ENCODE results near the gene PEX11G. TPM values are rescaled to one million over a fixed set of nuclear protein-coding genes. Genes with fewer than 3 reads are reported as not detected.

Gene PEX11G
- total RNA-seq: not detected
- 0.66 TPM for polyA plus RNA-seq (2013, experiment 1 of 2)
- polyA plus RNA-seq (2013, experiment 2 of 2): 1.7 TPM
- total RNA-seq: 0 to 1.4 (median 0.61) reads per million in 172 experiments

- Histone ChIP-seq H3K27ac (ENCODE audit: low read depth in 1 of 2, low read length in 2 of 2) (peak within 1 kb of the TSS; percentile 41 to 60), H3K27me3 (ENCODE audit: control insufficient read depth in 1 of 2, insufficient read depth in 2 of 2, low read length in 2 of 2) (no peaks in the 10 kb centered on the region), H3K36me3 (ENCODE audit: insufficient read depth, low read length) (no peaks in the 10 kb centered on the region), H3K4me1 (ENCODE audit: insufficient read depth, low read length) (peaks cover 15% of the 10 kb centered on the region), H3K4me3 (ENCODE audit: low read length) (peak within 1 kb of the TSS; percentile 80), H3K9me3 (ENCODE audit: control insufficient read depth in 1 of 2, insufficient read depth in 1 of 2, low read length in 2 of 2) (no peaks in the 10 kb centered on the region)
- no peaks in the 10 kb centered on the region for H3K9me3 Mint-ChIP-seq
- H3K27me3 Mint-ChIP-seq: no peaks in the 10 kb centered on the region
- ATAC-seq (ENCODE audit: poor library complexity) (peak; percentile 97), DNase-seq (peak; percentile 81 to 96 (median 89))
- peak within 1 kb of the TSS; percentile 94 for H3K4me3 Mint-ChIP-seq
- TF ChIP-seq CTCF (IDR thresholded peaks at IDR 0.05): no peak
- POLR2A ChIA-PET: no interaction called here
- peaks cover 7% of the 10 kb centered on the region for H3K4me1 Mint-ChIP-seq (ENCODE audit: low read depth)
- no peaks in the 10 kb centered on the region for H3K36me3 Mint-ChIP-seq (ENCODE audit: low read depth)
- peak within 1 kb of the TSS; percentile 81 for H3K27ac Mint-ChIP-seq
- CTCF ChIA-PET: interaction anchor here (1.1 kb wide), 1 partner anchor 80 kb away, joined by 3 read pairs; no protein-coding TSS in a partner anchor
- intact Hi-C loops (cut with DNase I, micrococcal nuclease): loop anchor here in 1 of 2 experiments (2.0 kb wide), 2 partner anchors 34 to 46 kb away; partner anchors contain the start of genes MCOLN1 and PNPLA6
These were observed at the start of gene PEX11G for GRCh38 chr19:7488736-7489353. Gene PEX11G, minus strand, starts transcription at chr19:7489035. Its CDS starts 25 bp downstream, at chr19:7489010.

GRCh38 chr19:7535998-7536695, 47.3 kb upstream of the PEX11G start:
- ATAC-seq (ENCODE audit: poor library complexity): no peak
- POLR2A ChIA-PET: interaction anchor here (1.2 to 3.2 kb wide), 2 partner anchors 14 to 93 kb away, joined by 4 to 50 read pairs; partner anchors contain the start of genes MCOLN1, PET100 and XAB2
- H3K4me3 ChIP-seq (ENCODE audit: low read length): peak overlapping the region; percentile 93

More at GRCh38 chr19:7535998-7536695, 47.3 kb upstream of the PEX11G start:
- CTCF ChIA-PET: interaction anchor here (2.1 kb wide), 1 partner anchor 32 kb away, joined by 10 read pairs; no protein-coding TSS in a partner anchor
- Histone ChIP-seq H3K4me1 (ENCODE audit: insufficient read depth, low read length) (peaks cover 40% of the 10 kb centered on the region), H3K36me3 (ENCODE audit: insufficient read depth, low read length) (peaks cover 17% of the 10 kb centered on the region), H3K27ac (ENCODE audit: low read depth in 1 of 2, low read length in 2 of 2) (peak overlapping the region; percentile 67 to 79), H3K27me3 (ENCODE audit: control insufficient read depth in 1 of 2, insufficient read depth in 2 of 2, low read length in 2 of 2) (no peaks in the 10 kb centered on the region), H3K9me3 (ENCODE audit: control insufficient read depth in 1 of 2, insufficient read depth in 1 of 2, low read length in 2 of 2) (no peaks in the 10 kb centered on the region)
- Mint-ChIP-seq H3K27me3 (no peaks in the 10 kb centered on the region), H3K9me3 (no peaks in the 10 kb centered on the region), H3K4me1 (ENCODE audit: low read depth) (peaks cover 29% of the 10 kb centered on the region), H3K27ac (peak overlapping the region; percentile 87), H3K36me3 (ENCODE audit: low read depth) (peaks cover 30% of the 10 kb centered on the region), H3K4me3 (peak overlapping the region; percentile 98)
- intact Hi-C loops (cut with DNase I, micrococcal nuclease): loop anchor here in 1 of 2 experiments (2.0 to 10.0 kb wide), 5 partner anchors 15 to 1173 kb away; partner anchors contain the start of genes MAP2K7, PET100, PEX11G and XAB2
- no peak for TF ChIP-seq CTCF (IDR thresholded peaks at IDR 0.05)
- DNase-seq: no peak

Measured in CD4-positive, alpha-beta T cell (primary cell).